HepG2 (cell line): Measurements from ENCODE around the gene LDB2. TPM values are rescaled to one million over a fixed set of nuclear protein-coding genes. Genes with fewer than 3 reads are reported as not detected.

ENCODE experiments used
- ATAC-seq: fragments of 200-7000 bp; cut with Tn5 transposase; 3 replicates; pipeline ENCODE4 v1.9.1; 2020; ENCODE audit warnings: mild to moderate bottlenecking, moderate library complexity
- BruUV-seq: library from RNA; stranded (reverse); fragments of 400-500 nt; replicated peaks from 2 replicates; lab custom pipeline; 2021; lab: Mats Ljungman, UMichigan
- CTCF ChIA-PET: fragments of 300-600 bp; formaldehyde crosslinking; extraction: SDS; loops from one replicate; lab custom pipeline; 2021; ENCODE audit warnings: low total read pairs, inconsistent platforms, low intra/inter-chr PET ratio; lab: Yijun Ruan, JAX
- POLR2A ChIA-PET: fragments of 350-600 bp; sonication (Branson Sonifier 250); formaldehyde crosslinking; loops from one replicate; lab custom pipeline; 2020; ENCODE audit warnings: antibody characterized with exemption, inconsistent platforms; lab: Yijun Ruan, JAX
- DNase-seq: peaks from one replicate; pipeline ENCODE4 v3.0.0-alpha.2; 2015; ENCODE audit warnings: low spot score
- FAIRE-seq: peaks from 3 replicates; lab custom pipeline; 2011; peaks lifted over from hg19 to GRCh38; lab: Jason Lieb, UNC
- H2AFZ ChIP-seq: one replicate; pipeline ENCODE4 v1.6.1; 2011; ENCODE audit warnings: low read length, inconsistent platforms
- H3K27ac ChIP-seq: fragments of 300-600 bp; 3 replicates; pipeline ENCODE4 v1.8.0; 2011; ENCODE audit warnings: mixed run types, mild to moderate bottlenecking, mixed read lengths, low read length, inconsistent platforms; ENCODE audit not compliant: insufficient read depth; ENCODE audit errors: extremely low read length
- H3K27me3 ChIP-seq, 2 experiments: fragments of 200-600 bp in 1 of 2; 2 replicates in 1 of 2; 3 replicates in 1 of 2; pipeline versions ENCODE4 v1.6.0 to v1.8.0; 2011; ENCODE audit warnings: low read length in 2 of 2, mild to moderate bottlenecking in 2 of 2, moderate library complexity in 2 of 2, inconsistent platforms in 1 of 2; ENCODE audit not compliant: insufficient read depth in 2 of 2, control insufficient read depth in 1 of 2
- H3K36me3 ChIP-seq, 2 experiments: fragments of 200-600 bp in 1 of 2; replicated peaks in 1 of 2; 2 replicates in 1 of 2; 3 replicates in 1 of 2; pipeline versions ENCODE4 v1.5.1 to v1.8.0; 2011; ENCODE audit warnings: low read length in 2 of 2, inconsistent platforms in 1 of 2; ENCODE audit not compliant: insufficient read depth in 2 of 2, control insufficient read depth in 1 of 2
- H3K4me1 ChIP-seq: 2 replicates; pipeline ENCODE4 v1.5.1; 2012; ENCODE audit warnings: low read length, inconsistent platforms; ENCODE audit not compliant: insufficient read depth
- H3K4me2 ChIP-seq: 2 replicates; pipeline ENCODE4 v1.6.0; 2011; ENCODE audit warnings: low read depth, low read length, inconsistent platforms
- H3K4me3 ChIP-seq, 3 experiments: fragments of 200-600 bp in 1 of 3; sonication (generic), shearing (Covaris generic) in 1 of 3; replicated peaks in 1 of 3; 2 replicates each; pipeline ENCODE4 v1.5.1; 2011 to 2016; ENCODE audit warnings: low read length in 3 of 3, inconsistent platforms in 2 of 3, low read depth in 2 of 3, mild to moderate bottlenecking in 2 of 3, control low read depth in 1 of 3, mixed read lengths in 1 of 3; ENCODE audit not compliant: insufficient read depth in 1 of 3
- H3K79me2 ChIP-seq: one replicate; pipeline ENCODE4 v1.6.1; 2011; ENCODE audit warnings: low read length, inconsistent platforms; ENCODE audit not compliant: insufficient read depth
- H3K9ac ChIP-seq: 2 replicates; pipeline ENCODE4 v1.6.0; 2011; ENCODE audit warnings: mild to moderate bottlenecking, low read depth, low read length, inconsistent platforms; ENCODE audit not compliant: insufficient read depth
- H3K9me3 ChIP-seq: 2 replicates; pipeline ENCODE4 v1.5.1; 2012; ENCODE audit warnings: mild to moderate bottlenecking, low read length
- H4K20me1 ChIP-seq: 2 replicates; pipeline ENCODE4 v1.6.0; 2011; ENCODE audit warnings: inconsistent platforms, mild to moderate bottlenecking, low read length, moderate library complexity; ENCODE audit not compliant: insufficient read depth
- CEBPG ChIP-seq: IDR thresholded peaks from 2 replicates; pipeline ENCODE4 v1.6.1; 2016
- CENPBD1 ChIP-seq: sonication (generic); formaldehyde crosslinking; IDR thresholded peaks from 2 replicates; pipeline ENCODE4 v1.8.0; 2022; ENCODE audit warnings: missing genetic modification reagents, low read depth, mild to moderate bottlenecking, borderline replicate concordance
- HOXD1 ChIP-seq: sonication (generic); formaldehyde crosslinking; IDR thresholded peaks from 2 replicates; pipeline ENCODE4 v1.5.0; 2020; ENCODE audit warnings: missing genetic modification reagents
- KLF13 ChIP-seq: sonication (generic); formaldehyde crosslinking; IDR thresholded peaks from 2 replicates; pipeline ENCODE4 v1.4.0; 2020; ENCODE audit warnings: mild to moderate bottlenecking, missing genetic modification reagents
- PHB2 ChIP-seq: fragments of 450-650 bp; IDR thresholded peaks from 2 replicates; pipeline ENCODE4 v1.6.1; 2018; ENCODE audit not compliant: partially characterized antibody
- RXRA ChIP-seq: sonication (generic); formaldehyde crosslinking; IDR thresholded peaks from 2 replicates; pipeline ENCODE4 v1.5.1; 2020; ENCODE audit warnings: missing genetic modification reagents
- SIN3B ChIP-seq: fragments of 150-350 bp; IDR thresholded peaks from 2 replicates; pipeline ENCODE4 v1.6.1; 2014; ENCODE audit warnings: low read length
- SMARCE1 ChIP-seq: fragments of 450-650 bp; IDR thresholded peaks from 2 replicates; pipeline ENCODE4 v1.6.1; 2017; ENCODE audit warnings: borderline replicate concordance
- THYN1 ChIP-seq: sonication (generic); formaldehyde crosslinking; IDR thresholded peaks from 2 replicates; pipeline ENCODE4 v1.8.1; 2023; ENCODE audit warnings: low read depth, mild to moderate bottlenecking, moderate library complexity, missing genetic modification reagents, borderline replicate concordance
- YY1 ChIP-seq: IDR thresholded peaks from 2 replicates; pipeline ENCODE4 v1.6.1; 2011; ENCODE audit warnings: low read length, low read depth, moderate library complexity, mild to moderate bottlenecking; ENCODE audit not compliant: insufficient read depth, insufficient replicate concordance
- ZNF138 ChIP-seq: sonication (generic); formaldehyde crosslinking; IDR thresholded peaks from 2 replicates; pipeline ENCODE4 v1.5.0; 2020; ENCODE audit warnings: mild to moderate bottlenecking, low read depth, missing genetic modification reagents
- ZNF280B ChIP-seq: sonication (generic); formaldehyde crosslinking; IDR thresholded peaks from 2 replicates; pipeline ENCODE4 v1.5.0; 2020; ENCODE audit warnings: missing genetic modification reagents, mild to moderate bottlenecking, borderline replicate concordance
- ZNF652 ChIP-seq: IDR thresholded peaks from 2 replicates; pipeline ENCODE4 v1.6.1; 2016; ENCODE audit warnings: low read depth, borderline replicate concordance
- ZNF691 ChIP-seq: sonication (generic); formaldehyde crosslinking; IDR thresholded peaks from 2 replicates; pipeline ENCODE4 v1.4.0; 2020; ENCODE audit warnings: missing genetic modification reagents, low read depth, mild to moderate bottlenecking, borderline replicate concordance
- ZNF704 ChIP-seq: sonication (generic); formaldehyde crosslinking; IDR thresholded peaks from 2 replicates; pipeline ENCODE4 v1.8.1; 2023; ENCODE audit warnings: mild to moderate bottlenecking, inconsistent platforms, moderate library complexity, missing genetic modification reagents, borderline replicate concordance
- ZNF761 ChIP-seq: sonication (generic); formaldehyde crosslinking; conservative IDR thresholded peaks from 2 replicates; pipeline ENCODE4 v1.4.0; 2020; ENCODE audit warnings: mild to moderate bottlenecking, missing genetic modification reagents
- WGBS: methylation state at CpG from one replicate; pipeline ENCODE4 v1.1.6; 2017; ENCODE audit warnings: low lambda C conversion rate; 5-methylcytosine and 5-hydroxymethylcytosine counted together
- in situ Hi-C: cut with HindIII; loops from 2 replicates; pipeline ENCODE4 v1.10.0; 2017; ENCODE audit warnings: low pct_unique_long_range_greater_than_20kb; ENCODE audit not compliant: extremely low pct_ligation_motif_present
- intact Hi-C: fragments of 100-400 bp; cut with micrococcal nuclease; formaldehyde crosslinking; loops from one replicate; pipeline ENCODE4 v1.10.0; 2022; ENCODE audit not compliant: unreplicated experiment
- polyA plus RNA-seq, 8 experiments: library from polyadenylated mRNA; depleted of rRNA in 3 of 8; stranded (reverse) in 7 of 8; unstranded in 1 of 8; fragments of >200 nt; fragmentation: Illumina TruSeq in 4 of 8; extraction: Trizol in 4 of 8; gene quantifications; 2 replicates each; pipeline versions ENCODE4 v1.2.1 to v1.2.3, GENCODE V29; 2011 to 2016; ENCODE audit warnings: low read depth in 4 of 8, missing spikeins in 1 of 8, mixed read lengths in 1 of 8; ENCODE audit not compliant: insufficient read depth in 1 of 8
- total RNA-seq, 5 experiments: library from RNA; depleted of rRNA; stranded (reverse); fragments of >200 nt; fragmentation: Illumina TruSeq; extraction: Trizol; gene quantifications; 2 replicates each; pipeline ENCODE4 v1.2.3, GENCODE V29; 2016; ENCODE audit warnings: low read depth in 1 of 5

The LDB2 gene
- total and polyA plus RNA-seq, 2 of the 13 experiments (the other 11 are each of a cell fraction or from before 2014, with no cell fraction given), result not detected

GRCh38 chr4:16875487-16875886 is 23.0 kb downstream of the LDB2 start:
- 10% methylated on average over 5 of the region's 5 CpGs for WGBS
- no peaks in the 10 kb centered on the region for H4K20me1 ChIP-seq
- no peak for DNase-seq
- no peak for FAIRE-seq
- no peaks in the 10 kb centered on the region for H3K36me3 ChIP-seq
- CTCF ChIA-PET, result no interaction called here
- no peak overlapping the region for H2AFZ ChIP-seq
- no peak for ATAC-seq
- BruUV-seq, result no TSS peak
- intact Hi-C loops (no loop called here), in situ Hi-C loops (no loop called here)
- TF ChIP-seq ZNF652 (CRISPR knock-in tag) (no peak), HOXD1 (no peak), SMARCE1 (no peak), ZNF138 (CRISPR knock-in tag) (no peak), CEBPG (no peak), THYN1 (CRISPR knock-in tag) (no peak), YY1 (no peak), ZNF704 (no peak), ZNF691 (no peak), ZNF761 (CRISPR knock-in tag) (no peak), ZNF280B (no peak), PHB2 (no peak), KLF13 (CRISPR knock-in tag) (no peak), CENPBD1 (CRISPR knock-in tag) (no peak), RXRA (CRISPR knock-in tag) (no peak), SIN3B (no peak)
- H3K4me3 ChIP-seq, result no peak overlapping the region
- no peak overlapping the region for H3K9ac ChIP-seq
- peaks cover 0 to 3% of the 10 kb centered on the region in 2 experiments; a peak in 1 of 5 replicates for H3K27me3 ChIP-seq
- H3K4me1 ChIP-seq, result no peaks in the 10 kb centered on the region
- H3K27ac ChIP-seq, result no peak overlapping the region
- no peaks in the 10 kb centered on the region for H3K9me3 ChIP-seq
- POLR2A ChIA-PET, result no interaction called here
- no peak overlapping the region for H3K4me2 ChIP-seq
- no peaks in the 10 kb centered on the region for H3K79me2 ChIP-seq
